Muscle layer of duodenum (tissue), 2 donors: Measurements from ENCODE around the gene SNX14.

ENCODE experiments used
- H3K27ac ChIP-seq: one replicate; pipeline ENCODE4 v1.7.0; 2013; ENCODE audit warnings: mild to moderate bottlenecking, low read length
- H3K27me3 ChIP-seq: one replicate; pipeline ENCODE4 v1.7.0; 2013; ENCODE audit warnings: low read depth, mild to moderate bottlenecking, control low read depth, low read length
- H3K36me3 ChIP-seq, 2 donors: one replicate each; pipeline ENCODE4 v1.7.0; 2013; ENCODE audit warnings: low read length in 2 of 2, control low read depth in 1 of 2, mild to moderate bottlenecking in 1 of 2; ENCODE audit not compliant: insufficient read depth in 2 of 2, control insufficient read depth in 1 of 2
- H3K4me1 ChIP-seq, 2 donors: one replicate each; pipeline ENCODE4 v1.7.0; 2013; ENCODE audit warnings: low read length in 2 of 2, mild to moderate bottlenecking in 2 of 2, control low read depth in 1 of 2, moderate library complexity in 1 of 2; ENCODE audit not compliant: insufficient read depth in 2 of 2, control insufficient read depth in 1 of 2
- H3K4me3 ChIP-seq, 2 donors: one replicate each; pipeline ENCODE4 v1.7.0; 2013; ENCODE audit warnings: low read length in 2 of 2, low read depth in 1 of 2, mild to moderate bottlenecking in 1 of 2
- H3K9me3 ChIP-seq, 2 donors: one replicate each; pipeline ENCODE4 v1.7.0; 2013; ENCODE audit warnings: low read length in 2 of 2, control low read depth in 1 of 2, mild to moderate bottlenecking in 1 of 2; ENCODE audit not compliant: control insufficient read depth in 1 of 2
- donor health status: healthy.

Gene SNX14

GRCh38 chr6:85460921-85461797 lies 132.5 kb downstream of the SNX14 start:
- H3K27me3 ChIP-seq, result no peaks in the 10 kb centered on the region
- no peaks in the 10 kb centered on the region for H3K9me3 ChIP-seq
- H3K36me3 ChIP-seq, result peaks cover 0 to 4% of the 10 kb centered on the region in 2 donors
- H3K27ac ChIP-seq, result peak overlapping the region; percentile 30
- no peak overlapping the region for H3K4me3 ChIP-seq
- H3K4me1 ChIP-seq, result peaks cover 0 to 32% of the 10 kb centered on the region in 2 donors

- peak overlapping the region; percentile 30 for H3K27ac ChIP-seq
- no peaks in the 10 kb centered on the region for H3K9me3 ChIP-seq
- peaks cover 0 to 4% of the 10 kb centered on the region in 2 donors for H3K36me3 ChIP-seq
- H3K4me1 ChIP-seq, result peaks cover 0 to 32% of the 10 kb centered on the region in 2 donors
- no peak overlapping the region for H3K4me3 ChIP-seq
- H3K27me3 ChIP-seq, result no peaks in the 10 kb centered on the region
These were observed 133.3 kb downstream of the SNX14 start for GRCh38 chr6:85460154-85460920.

GRCh38 chr6:85459224-85459901 lies 134.3 kb downstream of the SNX14 start:
- H3K9me3 ChIP-seq, result no peaks in the 10 kb centered on the region
- H3K4me3 ChIP-seq, result no peak overlapping the region
- peaks cover 0 to 32% of the 10 kb centered on the region in 2 donors for H3K4me1 ChIP-seq
- H3K36me3 ChIP-seq, result peaks cover 0 to 2% of the 10 kb centered on the region in 2 donors
- H3K27me3 ChIP-seq, result no peaks in the 10 kb centered on the region
- peak overlapping the region; percentile 12 for H3K27ac ChIP-seq

GRCh38 chr6:85458782-85459181 lies 134.9 kb downstream of the SNX14 start:
- H3K9me3 ChIP-seq, result no peaks in the 10 kb centered on the region
- no peaks in the 10 kb centered on the region for H3K27me3 ChIP-seq
- no peak overlapping the region for H3K27ac ChIP-seq
- H3K4me1 ChIP-seq, result peaks cover 0 to 32% of the 10 kb centered on the region in 2 donors
- no peak overlapping the region for H3K4me3 ChIP-seq
- no peaks in the 10 kb centered on the region for H3K36me3 ChIP-seq

GRCh38 chr6:85458184-85458583 lies 135.5 kb downstream of the SNX14 start:
- no peak overlapping the region for H3K4me3 ChIP-seq
- no peak overlapping the region for H3K27ac ChIP-seq

GRCh38 chr6:85456782-85457181 lies 136.9 kb downstream of the SNX14 start:
- H3K4me1 ChIP-seq, result peaks cover 0 to 30% of the 10 kb centered on the region in 2 donors

More at GRCh38 chr6:85458184-85458583, 135.5 kb downstream of the SNX14 start:
- no peaks in the 10 kb centered on the region for H3K9me3 ChIP-seq
- H3K27me3 ChIP-seq, result no peaks in the 10 kb centered on the region
- H3K36me3 ChIP-seq, result no peaks in the 10 kb centered on the region
- peaks cover 0 to 32% of the 10 kb centered on the region in 2 donors for H3K4me1 ChIP-seq

More at GRCh38 chr6:85456782-85457181, 136.9 kb downstream of the SNX14 start:
- no peaks in the 10 kb centered on the region for H3K9me3 ChIP-seq
- H3K4me3 ChIP-seq, result no peak overlapping the region
- no peaks in the 10 kb centered on the region for H3K27me3 ChIP-seq
- H3K36me3 ChIP-seq, result no peaks in the 10 kb centered on the region
- no peak overlapping the region for H3K27ac ChIP-seq
